Measurements from ENCODE around the gene THSD8. TPM values are rescaled to one million over a fixed set of nuclear protein-coding genes. Genes with fewer than 3 reads are reported as not detected.

THSD8 gene
- total RNA-seq, 4 donors from 2014 or later, result 0.67 TPM; not detected in 3

- WGBS, 2 donors, result 9 to 10% methylated on average over 19 to 20 of the region's 20 CpGs
- H3K4me1 ChIP-seq, result peaks cover 7 to 26% of the 10 kb centered on the region in 2 donors
- DNase-seq, result no peak
Observed at GRCh38 chr19:12834566-12834943, 32.7 kb downstream of the THSD8 start, which contains the start of gene RTBDN. Gene RTBDN (minus strand): TSS chr19:12834579. CDS start chr19:12829979, 4,600 bp downstream.

DNA sequence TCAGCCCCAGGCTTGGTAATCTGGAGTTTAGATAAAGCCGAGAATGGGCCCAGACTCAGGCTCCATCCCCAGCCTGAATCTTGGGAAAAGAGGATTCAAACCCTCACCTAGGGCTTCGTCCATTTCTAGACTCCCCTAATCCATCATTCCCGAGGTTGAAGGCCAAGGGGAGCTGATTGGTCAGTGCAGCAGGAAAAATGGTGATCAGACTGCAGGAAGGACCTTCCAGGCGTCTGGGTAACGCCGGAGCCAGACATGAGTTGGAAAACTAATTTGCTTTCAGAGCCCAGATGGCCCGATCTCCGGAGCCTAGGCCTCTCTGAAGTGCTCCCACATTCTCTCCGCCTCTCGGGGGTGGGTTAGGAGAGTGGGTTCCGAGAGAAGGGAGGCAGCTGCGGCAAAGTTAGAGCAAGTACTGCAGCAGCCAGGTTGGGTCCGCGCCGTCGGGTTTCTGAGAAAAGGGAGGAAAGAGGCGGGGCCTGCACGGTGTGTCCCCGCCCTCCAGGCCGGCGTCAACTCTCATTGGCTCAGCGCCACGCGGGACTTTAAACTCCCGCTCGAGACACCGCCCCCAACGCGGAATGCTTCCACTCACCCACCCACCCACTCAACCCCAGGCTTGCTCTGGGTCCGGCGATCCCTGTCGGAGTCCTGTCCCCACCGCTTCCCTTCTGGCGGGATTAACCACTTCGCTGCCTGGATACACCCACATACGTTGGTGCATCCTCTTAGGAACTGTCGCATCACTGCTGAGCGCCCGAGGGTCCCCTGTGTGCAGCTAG, 33.3 kb downstream of the THSD8 start:
- TF ChIP-seq POLR2A (IDR thresholded peaks at IDR 0.05) (no peak), CTCF (IDR thresholded peaks at IDR 0.05) (no peak)
- DNase-seq, result peak in 1 of 2 donors; percentile 20
- WGBS, 2 donors, result 5 to 6% methylated on average over 26 to 36 of the region's 39 CpGs
- Histone ChIP-seq H3K4me3 (replicated peaks in 1 of 3) (no peak overlapping the region), H3K27ac (no peak overlapping the region), H3K4me1 (peaks cover 7 to 26% of the 10 kb centered on the region in 2 donors), H3K27me3 (peaks cover 54% of the 10 kb centered on the region), H3K36me3 (no peaks in the 10 kb centered on the region), H3K9me3 (no peaks in the 10 kb centered on the region)
- intact Hi-C loops (cut with DNase I), result loop anchor here (5.0 kb wide), 1 partner anchor 63 kb away; no protein-coding TSS in a partner anchor

More at GRCh38 chr19:12834566-12834943, 32.7 kb downstream of the THSD8 start, which contains the start of gene RTBDN:
- Histone ChIP-seq H3K9me3 (no peaks in the 10 kb centered on the region), H3K27ac (no peak within 1 kb of the TSS), H3K27me3 (peaks cover 54% of the 10 kb centered on the region), H3K4me3 (replicated peaks in 1 of 3) (peak within 1 kb of the TSS in 1 of 3 donors; percentile 24), H3K36me3 (no peaks in the 10 kb centered on the region)
- intact Hi-C loops (cut with DNase I), result no loop called here
- TF ChIP-seq CTCF (IDR thresholded peaks at IDR 0.05) (no peak), POLR2A (IDR thresholded peaks at IDR 0.05) (no peak)

GRCh38 chr19:12836529-12836863, 34.6 kb downstream of the THSD8 start:
- no peak for DNase-seq

DNA sequence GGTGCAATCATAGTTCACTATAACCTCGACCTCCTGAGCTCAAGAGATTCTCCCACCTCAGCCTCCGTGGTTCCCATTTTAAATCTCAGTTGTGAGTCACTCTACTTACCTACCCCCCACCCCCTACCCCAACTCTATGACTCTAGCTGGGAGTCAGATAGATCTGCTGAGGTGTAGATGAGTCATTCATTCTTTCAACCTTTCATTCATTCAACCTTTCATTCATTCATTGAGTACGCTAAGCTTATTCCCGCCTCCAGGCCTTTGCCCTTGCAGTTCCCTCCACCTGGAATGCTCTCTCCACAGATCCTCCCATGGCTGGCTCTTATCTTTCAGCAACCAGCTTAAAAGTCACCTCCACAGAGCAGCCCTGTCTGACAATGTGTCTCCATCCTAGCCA, 35.4 kb downstream of the THSD8 start:
- TF ChIP-seq POLR2A (IDR thresholded peaks at IDR 0.05), result no peak
- no peak for TF ChIP-seq CTCF (IDR thresholded peaks at IDR 0.05)
- no peak for DNase-seq
- intact Hi-C loops (cut with DNase I), result loop anchor here (5.0 kb wide), 1 partner anchor 65 kb away; no protein-coding TSS in a partner anchor
- Histone ChIP-seq H3K4me3 (replicated peaks in 1 of 3) (no peak overlapping the region), H3K27me3 (peaks cover 67% of the 10 kb centered on the region), H3K36me3 (no peaks in the 10 kb centered on the region), H3K9me3 (no peaks in the 10 kb centered on the region), H3K4me1 (peaks cover 10 to 26% of the 10 kb centered on the region in 2 donors), H3K27ac (no peak overlapping the region)
- 81% methylated on average over 4 of the region's 4 CpGs for WGBS, 2 donors

More at GRCh38 chr19:12836529-12836863, 34.6 kb downstream of the THSD8 start:
- Histone ChIP-seq H3K27ac (no peak overlapping the region), H3K36me3 (no peaks in the 10 kb centered on the region), H3K4me1 (peaks cover 10 to 26% of the 10 kb centered on the region in 2 donors), H3K4me3 (replicated peaks in 1 of 3) (no peak overlapping the region), H3K27me3 (peaks cover 64% of the 10 kb centered on the region), H3K9me3 (no peaks in the 10 kb centered on the region)
- WGBS, 2 donors, result 15 to 19% methylated on average over 6 of the region's 6 CpGs
- intact Hi-C loops (cut with DNase I), result loop anchor here (5.0 kb wide), 1 partner anchor 64 kb away; no protein-coding TSS in a partner anchor
- TF ChIP-seq POLR2A (IDR thresholded peaks at IDR 0.05), result no peak
- TF ChIP-seq CTCF (IDR thresholded peaks at IDR 0.05), result no peak

Measured in thyroid gland (tissue), 4 donors.